HG03175 (cell line): ENCODE measurements around the gene ANGPTL3.

Source experiments
- ATAC-seq: cut with Tn5 transposase; IDR thresholded peaks from one replicate; pipeline ENCODE4 v1.9.1; 2021; ENCODE audit warnings: mild to moderate bottlenecking, moderate library complexity; ENCODE audit not compliant: unreplicated experiment

Gene ANGPTL3

GRCh38 chr1:62621907-62622306, 24.6 kb downstream of the ANGPTL3 start:
- peak; percentile 92 for ATAC-seq

- ATAC-seq = peak; percentile 63
Measured at GRCh38 chr1:62625415-62625814, 28.1 kb downstream of the ANGPTL3 start.

GRCh38 chr1:62628506-62628905, 31.2 kb downstream of the ANGPTL3 start:
- no peak for ATAC-seq

GRCh38 chr1:62637392-62638105, 40.2 kb downstream of the ANGPTL3 start:
- no peak for ATAC-seq

- no peak for ATAC-seq
Measured at GRCh38 chr1:62643283-62643682, 46.0 kb downstream of the ANGPTL3 start.

GRCh38 chr1:62652387-62652786, 55.1 kb downstream of the ANGPTL3 start:
- ATAC-seq = no peak

- ATAC-seq = no peak
Measured at GRCh38 chr1:62654744-62655143, 57.4 kb downstream of the ANGPTL3 start.
